Loucy (cell line): ENCODE data around the gene HSPA12B.

Experiments used
- EZH2phosphoT487 ChIP-seq: fragments of 200-600 bp; IDR thresholded peaks from 2 replicates; pipeline ENCODE4 v1.6.1; 2018; ENCODE audit warnings: antibody characterized with exemption, mild to moderate bottlenecking, moderate library complexity, borderline replicate concordance
- TF ChIP-seq, protein P1 (sequence below): fragments of 200-600 bp; sonication (generic); conservative IDR thresholded peaks from 2 replicates; pipeline ENCODE4 v1.5.1; 2014; ENCODE audit warnings: mild to moderate bottlenecking, antibody characterized with exemption, low read length

DNA sequence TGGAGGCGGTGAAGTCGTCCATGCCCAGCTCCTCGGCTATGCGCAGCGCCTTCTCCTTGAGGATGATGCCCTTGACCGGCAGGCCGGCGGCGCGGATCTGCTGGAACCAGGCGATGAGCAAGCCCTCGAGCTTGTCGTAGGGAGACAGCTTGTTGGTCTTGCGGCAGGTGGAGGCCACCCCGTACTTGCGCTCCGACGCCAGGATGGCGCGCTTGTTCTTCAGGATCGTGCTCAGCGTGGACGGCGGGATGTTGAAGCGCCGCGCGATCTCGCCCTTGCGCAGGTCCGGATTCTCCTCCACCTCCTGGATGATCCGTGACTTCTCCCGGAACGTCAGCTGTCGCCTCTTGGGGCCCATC is 53.6 kb downstream of the HSPA12B start:
- TF ChIP-seq, protein P1, sequence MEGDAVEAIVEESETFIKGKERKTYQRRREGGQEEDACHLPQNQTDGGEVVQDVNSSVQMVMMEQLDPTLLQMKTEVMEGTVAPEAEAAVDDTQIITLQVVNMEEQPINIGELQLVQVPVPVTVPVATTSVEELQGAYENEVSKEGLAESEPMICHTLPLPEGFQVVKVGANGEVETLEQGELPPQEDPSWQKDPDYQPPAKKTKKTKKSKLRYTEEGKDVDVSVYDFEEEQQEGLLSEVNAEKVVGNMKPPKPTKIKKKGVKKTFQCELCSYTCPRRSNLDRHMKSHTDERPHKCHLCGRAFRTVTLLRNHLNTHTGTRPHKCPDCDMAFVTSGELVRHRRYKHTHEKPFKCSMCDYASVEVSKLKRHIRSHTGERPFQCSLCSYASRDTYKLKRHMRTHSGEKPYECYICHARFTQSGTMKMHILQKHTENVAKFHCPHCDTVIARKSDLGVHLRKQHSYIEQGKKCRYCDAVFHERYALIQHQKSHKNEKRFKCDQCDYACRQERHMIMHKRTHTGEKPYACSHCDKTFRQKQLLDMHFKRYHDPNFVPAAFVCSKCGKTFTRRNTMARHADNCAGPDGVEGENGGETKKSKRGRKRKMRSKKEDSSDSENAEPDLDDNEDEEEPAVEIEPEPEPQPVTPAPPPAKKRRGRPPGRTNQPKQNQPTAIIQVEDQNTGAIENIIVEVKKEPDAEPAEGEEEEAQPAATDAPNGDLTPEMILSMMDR, result no peak
- no peak for TF ChIP-seq EZH2phosphoT487
